ENCODE measurements around the gene COQ8A.

- no peak for TF ChIP-seq CTCF (IDR thresholded peaks at IDR 0.05)
- TF ChIP-seq POLR2A (IDR thresholded peaks at IDR 0.05): no peak
Observed at GRCh38 chr1:226962421-226963391, 22.6 kb downstream of the COQ8A start.
